ENCODE results near the gene TMEM17.

Gene TMEM17

DNA sequence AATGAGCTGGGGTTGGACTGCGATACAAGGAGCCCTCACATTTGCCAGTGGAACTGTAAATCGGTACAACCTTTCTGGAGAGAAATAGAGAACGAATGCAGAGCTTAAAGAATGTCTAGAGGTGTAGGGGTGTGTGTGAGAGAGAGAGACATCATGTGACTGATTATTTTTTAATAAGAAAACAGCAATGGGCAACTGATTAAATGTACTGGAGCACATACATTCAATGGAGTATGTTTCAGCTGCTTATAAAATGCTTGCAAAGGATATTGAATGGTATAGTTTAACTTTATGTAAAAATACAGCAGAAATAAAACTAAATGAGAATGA lies 391 bp upstream of the TMEM17 start:
- no peak for DNase-seq

DNA sequence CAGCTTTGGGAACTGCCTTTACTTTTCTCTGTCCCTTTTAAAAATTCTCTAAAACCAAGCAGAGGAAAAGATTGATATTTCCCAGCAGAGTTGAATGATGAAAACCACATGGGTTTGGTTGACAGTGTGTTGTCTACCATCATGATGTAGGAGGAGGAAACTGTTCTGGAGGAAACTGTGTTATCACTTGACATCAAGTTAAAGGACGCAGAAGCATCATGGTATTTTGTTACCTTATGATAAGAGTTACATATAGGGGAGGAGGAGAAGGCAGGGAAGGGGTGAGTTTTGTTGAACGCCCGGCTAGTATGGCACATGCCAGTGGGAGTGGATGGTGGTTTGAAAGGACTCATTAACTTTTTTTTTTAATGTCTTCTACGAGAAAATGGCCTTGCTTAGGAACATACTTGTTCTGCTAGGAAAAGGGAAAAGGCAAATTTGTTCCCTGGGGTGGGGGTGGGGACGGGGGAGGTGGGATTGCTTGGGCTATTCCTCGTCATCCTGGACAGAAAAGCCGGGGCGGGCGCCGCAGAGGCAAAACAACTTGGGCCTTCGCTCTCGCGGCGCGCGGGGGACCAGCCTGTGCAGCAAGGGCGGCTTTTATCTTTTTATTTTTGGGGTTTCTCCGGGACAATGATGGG lies 766 bp downstream of the TMEM17 start:
- no peak for DNase-seq

DNA sequence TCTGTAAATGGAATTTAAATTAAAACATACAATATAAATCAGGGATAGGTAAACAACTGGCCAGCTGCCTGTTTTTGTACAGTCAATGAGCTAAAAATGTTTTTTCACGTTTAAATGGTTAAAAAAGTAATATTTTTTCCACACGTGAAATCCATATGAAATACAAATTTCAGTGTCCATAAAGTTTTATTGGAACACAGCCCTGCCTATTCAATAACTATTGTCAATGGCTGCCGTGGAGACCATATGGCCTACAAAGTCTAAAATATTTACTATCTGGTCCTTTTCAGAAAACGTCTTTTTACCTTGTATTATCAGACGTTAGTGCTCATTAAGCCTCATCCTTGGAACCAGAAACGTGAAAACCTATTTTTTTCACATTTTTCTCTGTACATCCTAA lies 1.3 kb downstream of the TMEM17 start:
- DNase-seq, result no peak

GRCh38 chr2:62501794-62502500 lies 4.0 kb downstream of the TMEM17 start:
- no peak for DNase-seq

DNA sequence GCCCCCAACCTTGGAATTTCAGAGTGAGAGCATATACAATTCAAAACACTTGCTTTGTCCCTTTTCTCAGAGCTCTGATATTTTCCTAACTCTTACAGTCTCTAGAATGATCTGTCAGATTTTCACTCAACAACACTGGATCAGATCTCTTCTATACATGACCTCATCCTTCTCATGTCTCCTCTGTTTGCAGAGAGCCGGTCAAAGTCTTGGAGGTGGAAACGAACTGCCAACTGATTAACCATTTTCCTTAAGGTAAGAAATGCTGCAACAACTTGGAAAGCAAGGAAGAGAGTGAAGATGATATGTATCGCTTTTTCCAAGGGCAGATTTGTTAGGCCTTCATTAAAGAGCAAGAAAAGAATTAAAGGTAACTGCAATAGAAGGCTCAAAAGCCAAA lies 4.9 kb downstream of the TMEM17 start:
- no peak for DNase-seq

DNA sequence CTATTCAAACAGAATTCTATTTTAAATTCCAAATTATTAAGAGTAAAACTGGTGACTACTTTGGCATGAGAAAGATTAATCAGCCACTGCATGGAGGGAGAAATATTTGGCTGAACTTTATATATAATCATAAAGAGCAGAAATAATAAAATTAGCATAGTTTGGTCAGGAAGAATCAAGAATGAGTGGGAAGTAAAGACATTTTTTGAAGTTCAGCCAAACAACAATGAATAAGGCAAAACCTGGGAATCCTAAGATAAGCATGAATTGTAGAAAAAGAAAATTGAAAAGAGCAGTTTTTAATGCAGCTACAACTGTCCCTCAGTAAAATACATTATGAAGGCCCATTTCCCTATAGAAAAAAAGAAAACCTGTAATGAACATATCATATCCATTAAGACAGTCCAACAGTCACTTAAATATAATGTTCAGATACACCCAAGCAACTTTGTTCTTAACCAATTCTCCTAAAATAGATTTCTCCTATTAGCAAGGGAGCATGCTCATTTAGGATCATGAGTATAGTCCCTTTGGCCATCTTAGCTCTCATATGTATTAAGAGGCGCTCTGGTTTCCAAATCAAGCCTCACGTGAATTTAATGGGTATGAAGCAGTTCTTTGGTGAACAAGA lies 6.5 kb downstream of the TMEM17 start:
- DNase-seq, result no peak

- DNase-seq, result no peak
Observed at GRCh38 chr2:62498739-62499138, 7.3 kb downstream of the TMEM17 start.

DNA sequence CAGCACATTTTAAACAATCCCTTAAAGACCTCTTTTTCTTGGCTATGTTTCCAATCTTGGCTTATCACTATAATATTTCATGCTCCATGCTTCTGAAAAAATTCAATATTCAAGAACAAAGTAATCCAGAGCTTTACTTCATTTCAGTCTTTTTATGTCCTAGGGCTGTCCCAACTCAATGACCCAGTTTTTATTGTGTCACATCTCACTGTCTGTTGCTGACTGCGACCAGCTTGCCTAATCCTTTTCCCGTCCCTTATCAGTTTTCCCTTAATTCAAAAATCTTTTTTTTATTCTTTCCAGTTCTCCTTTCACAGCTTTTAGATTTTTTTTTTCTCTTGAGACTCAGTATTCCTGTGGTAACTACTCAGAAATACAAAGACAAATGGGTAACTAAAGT lies 10.2 kb downstream of the TMEM17 start:
- no peak for DNase-seq

GRCh38 chr2:62492048-62492447 lies 13.9 kb downstream of the TMEM17 start:
- DNase-seq, result no peak

DNA sequence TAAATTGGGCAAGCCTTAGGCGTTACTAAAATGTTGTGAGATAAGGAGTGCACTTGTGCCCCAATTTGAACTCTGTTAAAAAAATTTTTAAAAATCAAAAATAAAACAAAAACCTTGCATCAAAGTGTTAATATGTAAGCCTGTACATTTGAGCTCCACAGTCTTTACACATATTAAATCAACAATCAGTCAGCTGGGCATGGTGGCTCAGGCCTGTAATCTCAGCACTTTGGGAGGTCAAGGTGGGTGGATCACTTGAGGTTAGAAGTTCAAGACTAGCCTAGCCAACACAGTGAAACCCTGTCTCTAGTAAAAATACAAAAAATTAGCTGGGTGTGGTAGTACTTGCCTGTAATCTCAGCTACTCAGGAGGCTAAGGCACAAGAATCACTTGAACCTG lies 16.3 kb downstream of the TMEM17 start:
- DNase-seq, result no peak

DNA sequence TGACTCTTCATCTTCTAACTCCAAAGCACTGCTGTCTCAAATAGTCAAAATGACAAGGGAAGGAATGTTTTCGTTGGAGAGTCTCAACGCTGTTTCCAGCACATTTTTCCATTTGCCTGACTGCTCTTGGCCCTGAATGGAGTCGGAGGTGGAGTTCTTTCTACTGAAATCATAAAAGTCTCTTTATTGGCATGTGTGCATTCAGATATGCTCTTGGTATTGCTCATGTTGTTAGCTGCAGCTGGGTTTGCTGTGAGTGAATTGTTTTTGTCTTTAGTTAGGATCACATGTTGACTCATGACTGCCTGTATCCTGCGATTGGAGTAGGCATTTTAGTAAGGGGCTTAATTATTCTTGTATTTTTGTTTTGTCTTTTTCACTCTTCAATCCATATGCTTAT lies 16.8 kb downstream of the TMEM17 start:
- no peak for DNase-seq

DNA sequence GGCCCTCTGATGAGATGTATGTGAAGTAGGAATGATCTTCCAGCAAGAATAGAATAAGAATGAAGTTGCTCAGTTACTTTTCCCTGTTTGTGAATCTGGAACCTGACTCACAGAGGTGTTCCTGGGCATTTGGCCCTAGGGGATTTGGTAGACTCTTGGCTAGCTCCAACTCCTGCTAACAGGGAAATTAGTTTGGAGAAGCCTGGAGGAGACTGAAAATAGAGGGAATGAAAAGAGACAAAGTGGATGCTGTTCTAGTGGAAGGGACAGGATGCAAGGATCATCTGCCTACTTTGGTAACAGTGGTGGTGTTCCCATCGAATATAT lies 19.6 kb downstream of the TMEM17 start:
- no peak for DNase-seq

GRCh38 chr2:62485761-62486438 lies 20.1 kb downstream of the TMEM17 start:
- DNase-seq, result no peak

DNA sequence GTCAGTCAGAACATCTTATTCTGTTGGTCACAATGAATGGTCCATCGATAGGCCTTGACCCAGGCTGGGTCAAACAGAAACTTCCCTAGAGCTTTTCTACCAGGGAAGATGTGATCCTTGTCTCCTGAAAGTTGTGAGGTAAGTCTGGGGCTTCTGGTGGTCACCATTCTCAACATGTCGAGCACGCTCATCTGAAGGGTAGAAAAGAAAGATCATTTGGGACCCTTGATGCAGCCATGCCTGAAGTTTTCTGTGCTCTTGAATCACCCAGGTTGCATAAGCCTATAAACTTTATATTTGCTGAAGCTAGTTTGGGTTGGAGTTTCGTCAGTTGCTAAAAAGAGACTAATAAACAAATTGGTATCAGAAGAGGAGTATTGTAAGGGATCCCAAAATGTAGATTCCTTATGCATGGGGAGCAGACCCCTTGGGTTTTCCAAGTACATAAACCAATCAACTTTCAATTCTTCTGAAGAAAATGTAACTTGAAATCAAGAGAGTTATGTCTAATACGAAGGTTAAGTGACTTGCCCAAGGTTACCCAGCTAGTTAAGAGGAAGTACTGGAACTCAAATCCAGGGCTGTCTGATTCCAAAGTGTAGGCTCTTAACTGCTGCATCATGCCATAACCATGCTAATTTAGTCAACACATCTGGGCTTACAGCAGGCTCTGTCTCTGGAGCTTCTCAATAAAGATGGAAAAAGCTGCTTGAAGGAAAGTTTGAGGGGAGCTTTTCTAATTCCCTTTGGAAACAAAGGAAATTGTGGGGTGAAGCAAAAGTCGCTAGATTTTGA lies 23.2 kb downstream of the TMEM17 start:
- no peak for DNase-seq

GRCh38 chr2:62479917-62480316 lies 26.1 kb downstream of the TMEM17 start:
- DNase-seq, result no peak

DNA sequence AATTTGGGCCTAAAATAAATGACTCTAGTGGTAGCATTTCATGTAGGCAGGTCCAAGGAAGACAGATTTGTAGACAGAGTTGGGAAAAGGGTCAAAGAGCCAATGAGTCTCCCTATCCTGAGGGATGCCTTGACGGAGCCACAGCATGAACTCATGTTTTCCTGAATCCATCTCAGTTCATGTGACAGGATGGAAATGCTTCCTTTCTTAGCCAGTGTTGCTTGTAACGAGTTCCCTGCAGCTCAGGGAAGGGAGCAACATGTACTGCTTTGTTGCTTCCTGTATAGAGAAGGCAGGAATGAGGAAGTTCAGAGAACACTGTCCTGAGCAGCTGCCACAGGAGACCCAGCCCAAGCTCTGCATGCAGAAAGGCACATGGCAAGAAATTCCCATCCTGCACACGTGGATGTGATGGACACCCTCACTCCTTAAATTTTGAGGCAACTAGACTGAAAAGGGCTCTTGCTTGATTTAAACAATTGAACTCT lies 27.9 kb downstream of the TMEM17 start:
- no peak for DNase-seq

GRCh38 chr2:62477573-62477972 lies 28.4 kb downstream of the TMEM17 start:
- no peak for DNase-seq

- no peak for DNase-seq
Observed at GRCh38 chr2:62475172-62476011, 30.6 kb downstream of the TMEM17 start.

- no peak for DNase-seq
Observed at GRCh38 chr2:62474176-62474575, 31.8 kb downstream of the TMEM17 start.

DNA sequence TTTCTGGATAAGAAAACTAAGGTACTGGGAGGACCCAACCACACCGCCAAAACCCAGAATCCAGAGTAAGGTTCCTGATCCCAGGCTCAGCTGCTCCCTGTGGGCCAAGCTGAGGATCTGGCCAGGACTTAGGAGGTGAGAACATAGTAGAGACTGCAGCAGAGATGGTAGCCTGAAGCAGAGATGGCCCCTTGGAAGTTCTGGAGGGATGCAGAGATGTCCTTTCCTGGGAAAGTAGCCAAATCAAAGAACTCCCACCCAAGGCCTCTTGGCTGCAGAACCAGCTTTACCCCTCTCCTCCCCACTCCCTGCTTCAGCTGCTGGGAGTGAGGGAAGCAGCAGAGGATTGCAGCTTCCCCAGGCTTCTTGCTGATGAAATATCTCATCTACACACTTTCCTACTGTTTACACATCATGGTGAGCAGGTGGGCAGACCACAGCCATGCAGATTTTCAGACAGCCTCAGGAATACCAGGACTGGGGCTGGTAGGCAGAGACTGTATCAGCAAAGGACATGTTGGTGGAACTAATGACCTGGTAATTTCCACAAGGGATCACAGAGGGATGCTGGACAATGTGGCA lies 32.7 kb downstream of the TMEM17 start:
- no peak for DNase-seq

- no peak for DNase-seq
Observed at GRCh38 chr2:62472312-62472711, 33.7 kb downstream of the TMEM17 start.

DNA sequence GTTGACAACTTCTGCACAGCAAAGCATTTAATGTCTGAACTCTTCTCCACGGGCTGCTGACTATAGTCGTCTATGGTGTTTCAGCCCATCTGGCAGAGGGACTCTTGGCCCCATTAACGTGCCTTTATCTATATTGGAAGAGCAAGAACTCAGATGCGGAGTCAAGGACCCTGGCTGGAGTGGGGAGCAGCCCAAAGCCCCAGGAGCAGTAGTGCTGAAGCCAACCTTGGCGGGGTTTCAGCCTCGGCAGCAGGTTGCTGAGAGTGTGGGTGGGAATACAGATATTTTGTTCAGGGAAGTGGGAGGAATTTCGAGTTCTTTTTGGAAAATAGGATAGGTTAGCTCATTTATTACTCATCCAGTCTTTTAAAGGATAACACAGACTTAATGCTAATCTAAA lies 34.2 kb downstream of the TMEM17 start:
- no peak for DNase-seq
